PC-3 (cell line): ENCODE data around the gene PSRC1. TPM values are rescaled to one million over a fixed set of nuclear protein-coding genes. Genes with fewer than 3 reads are reported as not detected.

Experiments
- ATAC-seq: fragments of 200-7000 bp; cut with Tn5 transposase; 2 replicates; pipeline ENCODE4 v1.9.1; 2020; ENCODE audit warnings: mild to moderate bottlenecking, moderate library complexity
- BruUV-seq: library from RNA; stranded (reverse); fragments of 400-500 nt; replicated peaks from 2 replicates; lab custom pipeline; 2021; lab: Mats Ljungman, UMichigan
- CTCF ChIA-PET: fragments of 300-600 bp; sonication (Branson Sonifier 250); formaldehyde crosslinking; loops from one replicate; lab custom pipeline; 2022; ENCODE audit warnings: antibody characterized with exemption; lab: Charles Lee
- POLR2A ChIA-PET: fragments of 300-600 bp; sonication (Branson Sonifier 250); formaldehyde crosslinking; loops from one replicate; lab custom pipeline; 2022; ENCODE audit warnings: antibody characterized with exemption; ENCODE audit not compliant: unreplicated experiment; lab: Charles Lee
- DNase-seq: peaks from one replicate; pipeline ENCODE4 v3.0.0-alpha.2; 2015
- H2AFZ ChIP-seq: fragments of 300-600 bp; sonication (generic); 2 replicates; pipeline ENCODE4 v1.6.0; 2016; ENCODE audit warnings: antibody characterized with exemption, low read length
- H3F3A ChIP-seq: fragments of 300-600 bp; sonication (generic); one replicate; pipeline ENCODE4 v1.6.0; 2017; ENCODE audit warnings: antibody characterized with exemption, low read length, control low read depth, mild to moderate bottlenecking; ENCODE audit not compliant: unreplicated experiment
- H3K27ac ChIP-seq: fragments of 300-600 bp; sonication (generic); 2 replicates; pipeline ENCODE4 v1.5.1; 2016; ENCODE audit warnings: mild to moderate bottlenecking, low read length
- H3K27me3 ChIP-seq: fragments of 300-600 bp; sonication (generic); 2 replicates; pipeline ENCODE4 v1.6.1; 2016; ENCODE audit warnings: low read length, mixed read lengths
- H3K36me3 ChIP-seq: fragments of 300-600 bp; sonication (generic); 2 replicates; pipeline ENCODE4 v1.6.1; 2016; ENCODE audit warnings: low read depth, mixed run types, low read length, mixed read lengths
- H3K4me1 ChIP-seq: fragments of 300-600 bp; sonication (generic); 2 replicates; pipeline ENCODE4 v1.5.1; 2016; ENCODE audit warnings: low read length; ENCODE audit not compliant: insufficient read depth
- H3K4me2 ChIP-seq: fragments of 300-600 bp; sonication (generic); 2 replicates; pipeline ENCODE4 v1.6.0; 2016; ENCODE audit warnings: low read length
- H3K4me3 ChIP-seq: fragments of 300-600 bp; sonication (generic); 2 replicates; pipeline ENCODE4 v1.5.1; 2016; ENCODE audit warnings: mild to moderate bottlenecking, low read length, mixed read lengths
- H3K79me2 ChIP-seq: fragments of 300-600 bp; sonication (generic); 2 replicates; pipeline ENCODE4 v1.6.1; 2017; ENCODE audit warnings: low read length, mixed read lengths
- H3K9ac ChIP-seq: fragments of 300-600 bp; sonication (generic); 2 replicates; pipeline ENCODE4 v1.6.0; 2016; ENCODE audit warnings: mild to moderate bottlenecking, low read length
- H3K9me2 ChIP-seq: fragments of 300-600 bp; sonication (generic); replicated peaks from 2 replicates; pipeline ENCODE4 v1.6.1; 2016; ENCODE audit warnings: mixed run types, low read length, mixed read lengths
- H3K9me3 ChIP-seq: fragments of 300-600 bp; sonication (generic); 2 replicates; pipeline ENCODE4 v1.6.1; 2016; ENCODE audit warnings: low read length, mixed read lengths
- H4K20me1 ChIP-seq: fragments of 300-600 bp; sonication (generic); 2 replicates; pipeline ENCODE4 v1.6.1; 2016; ENCODE audit warnings: low read length, mixed read lengths
- CTCF ChIP-seq: fragments of 300-600 bp; sonication (generic); conservative IDR thresholded peaks from 2 replicates; pipeline ENCODE4 v1.5.1; 2017; ENCODE audit warnings: antibody characterized with exemption, low read depth, mild to moderate bottlenecking, low read length
- EZH2 ChIP-seq: fragments of 300-600 bp; sonication (generic); IDR thresholded peaks from one replicate; pipeline ENCODE4 v1.6.1; 2017; ENCODE audit warnings: antibody characterized with exemption, mild to moderate bottlenecking, low read length; ENCODE audit not compliant: unreplicated experiment
- EZH2phosphoT487 ChIP-seq: fragments of 300-600 bp; sonication (generic); IDR thresholded peaks from 2 replicates; pipeline ENCODE4 v1.6.1; 2018; ENCODE audit warnings: mild to moderate bottlenecking, antibody characterized with exemption, low read length, borderline replicate concordance
- intact Hi-C: fragments of 100-400 bp; cut with micrococcal nuclease; formaldehyde crosslinking; loops from 2 replicates; pipeline ENCODE4 v1.9.0; 2023
- total RNA-seq: library from RNA; depleted of rRNA; stranded (reverse); fragments of >200 nt; gene quantifications from 2 replicates; pipeline ENCODE4 v1.2.3, GENCODE V29; 2014

PSRC1 gene
- total RNA-seq, 1 experiment from 2014 or later: 33.8 TPM

DNA sequence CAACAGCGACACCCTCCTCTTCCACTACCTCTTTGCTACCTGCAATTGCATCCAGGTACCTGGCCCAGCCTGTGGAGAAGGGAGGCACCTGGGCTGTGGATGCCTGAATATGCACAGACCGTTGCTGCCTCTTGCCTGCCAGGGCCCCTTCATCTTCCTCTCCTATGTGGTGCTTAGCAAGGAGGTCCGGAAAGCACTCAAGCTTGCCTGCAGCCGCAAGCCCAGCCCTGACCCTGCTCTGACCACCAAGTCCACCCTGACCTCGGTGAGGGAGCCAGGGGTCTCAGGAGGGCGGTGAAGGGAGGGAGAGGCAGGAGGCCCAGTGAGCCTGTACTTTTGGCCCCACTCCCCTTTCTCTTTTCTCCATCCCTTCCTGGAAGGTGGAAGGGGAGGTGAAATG, 11.5 kb downstream of the PSRC1 start:
- DNase-seq (no peak), ATAC-seq (no peak)
- Histone ChIP-seq H3K4me1 (peaks cover 46% of the 10 kb centered on the region), H3K9me2 (no peaks in the 10 kb centered on the region), H3F3A (peaks cover 10% of the 10 kb centered on the region), H4K20me1 (no peaks in the 10 kb centered on the region), H3K36me3 (no peaks in the 10 kb centered on the region), H3K9ac (no peak overlapping the region), H3K4me3 (no peak overlapping the region), H3K4me2 (no peak overlapping the region), H2AFZ (no peak overlapping the region), H3K9me3 (no peaks in the 10 kb centered on the region), H3K79me2 (no peaks in the 10 kb centered on the region), H3K27ac (no peak overlapping the region), H3K27me3 (no peaks in the 10 kb centered on the region)
- intact Hi-C loops: no loop called here
- BruUV-seq: no TSS peak
- TF ChIP-seq CTCF (no peak), EZH2 (no peak), EZH2phosphoT487 (no peak)
- CTCF ChIA-PET: no interaction called here
- POLR2A ChIA-PET: interaction anchor here (0.6 kb wide), 1 partner anchor 349 kb away, joined by 5 read pairs; no protein-coding TSS in a partner anchor

GRCh38 chr1:109270623-109271317, 12.2 kb downstream of the PSRC1 start:
- DNase-seq (no peak), ATAC-seq (no peak)
- no peaks in the 10 kb centered on the region for H3K36me3 ChIP-seq
- H3K4me1 ChIP-seq: peaks cover 39% of the 10 kb centered on the region
- intact Hi-C loops: no loop called here
- H2AFZ ChIP-seq: no peak overlapping the region
- H3K27me3 ChIP-seq: no peaks in the 10 kb centered on the region
- no peak overlapping the region for H3K9ac ChIP-seq
- no peak overlapping the region for H3K4me3 ChIP-seq
- H3F3A ChIP-seq: peaks cover 8% of the 10 kb centered on the region
- ChIA-PET CTCF (no interaction called here), POLR2A (interaction anchor here (0.6 kb wide), 1 partner anchor 350 kb away, joined by 5 read pairs; no protein-coding TSS in a partner anchor)
- H3K79me2 ChIP-seq: no peaks in the 10 kb centered on the region
- H3K27ac ChIP-seq: no peak overlapping the region
- no peak overlapping the region for H3K4me2 ChIP-seq
- H3K9me3 ChIP-seq: no peaks in the 10 kb centered on the region
- no TSS peak for BruUV-seq
- no peaks in the 10 kb centered on the region for H4K20me1 ChIP-seq
- H3K9me2 ChIP-seq: no peaks in the 10 kb centered on the region
- no peak for TF ChIP-seq EZH2

DNA sequence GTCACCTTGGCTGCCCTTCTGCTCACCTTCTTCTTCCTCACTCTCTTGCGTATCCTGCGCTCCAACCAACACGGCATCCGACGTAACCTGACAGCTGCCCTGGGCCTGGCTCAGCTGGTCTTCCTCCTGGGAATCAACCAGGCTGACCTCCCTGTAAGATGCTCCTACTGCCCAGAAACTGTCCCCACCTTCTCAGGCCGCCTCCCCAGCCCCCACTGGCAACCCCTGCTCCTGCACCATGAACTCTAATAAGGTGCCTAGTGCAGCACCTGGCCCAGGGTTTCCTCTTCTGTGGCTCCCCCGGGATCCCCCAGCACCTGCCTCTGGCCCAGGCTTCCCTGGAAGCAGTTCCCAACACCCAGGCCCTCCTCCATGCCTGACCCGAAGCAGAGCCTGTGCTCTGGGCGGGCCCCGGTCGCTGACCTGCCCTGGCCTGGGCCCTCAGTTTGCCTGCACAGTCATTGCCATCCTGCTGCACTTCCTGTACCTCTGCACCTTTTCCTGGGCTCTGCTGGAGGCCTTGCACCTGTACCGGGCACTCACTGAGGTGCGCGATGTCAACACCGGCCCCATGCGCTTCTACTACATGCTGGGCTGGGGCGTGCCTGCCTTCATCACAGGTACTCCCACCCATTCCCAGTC, 12.8 kb downstream of the PSRC1 start:
- Histone ChIP-seq H3K79me2 (no peaks in the 10 kb centered on the region), H3K36me3 (no peaks in the 10 kb centered on the region), H3K4me1 (peaks cover 33% of the 10 kb centered on the region), H3F3A (peaks cover 2% of the 10 kb centered on the region), H3K27me3 (no peaks in the 10 kb centered on the region), H3K9ac (no peak overlapping the region), H3K9me3 (no peaks in the 10 kb centered on the region), H2AFZ (no peak overlapping the region), H4K20me1 (no peaks in the 10 kb centered on the region), H3K27ac (no peak overlapping the region), H3K4me3 (no peak overlapping the region), H3K9me2 (no peaks in the 10 kb centered on the region), H3K4me2 (no peak overlapping the region)
- no peak for TF ChIP-seq EZH2
- DNase-seq (no peak), ATAC-seq (no peak)
- intact Hi-C loops: no loop called here
- POLR2A ChIA-PET: no interaction called here
- CTCF ChIA-PET: no interaction called here
- no TSS peak for BruUV-seq
